HEK293 (cell line): ENCODE results near the gene CLDN1.

Experiments used
- BCL11A ChIP-seq: fragments of 450-650 bp; formaldehyde crosslinking; IDR thresholded peaks from 2 replicates; pipeline ENCODE4 v1.5.1; 2016; ENCODE audit warnings: low read depth, missing biosample characterization, missing genetic modification characterization
- IKZF3 ChIP-seq: fragments of 450-650 bp; IDR thresholded peaks from 2 replicates; pipeline ENCODE4 v1.5.0; 2018; ENCODE audit warnings: missing biosample characterization, mild to moderate bottlenecking, missing genetic modification characterization, moderate library complexity
- KLF1 ChIP-seq: fragments of 450-650 bp; formaldehyde crosslinking; IDR thresholded peaks from 2 replicates; pipeline ENCODE4 v1.5.1; 2016; ENCODE audit warnings: missing biosample characterization, missing genetic modification characterization
- MYNN ChIP-seq: fragments of 450-650 bp; formaldehyde crosslinking; IDR thresholded peaks from 2 replicates; pipeline ENCODE4 v1.5.1; 2016; ENCODE audit warnings: missing biosample characterization, missing genetic modification characterization, borderline replicate concordance
- PRDM4 ChIP-seq: fragments of 450-650 bp; formaldehyde crosslinking; IDR thresholded peaks from 2 replicates; pipeline ENCODE4 v1.5.1; 2017; ENCODE audit warnings: missing biosample characterization, missing genetic modification characterization
- REST ChIP-seq: fragments of 450-650 bp; formaldehyde crosslinking; IDR thresholded peaks from 2 replicates; pipeline ENCODE4 v1.5.1; 2016; ENCODE audit warnings: missing biosample characterization, missing genetic modification characterization
- SETDB1 ChIP-seq: IDR thresholded peaks from one replicate; pipeline ENCODE4 v1.6.1; 2017; ENCODE audit warnings: mild to moderate bottlenecking, low read length, moderate library complexity, mixed read lengths; ENCODE audit not compliant: insufficient read length
- TSHZ1 ChIP-seq: fragments of 450-650 bp; formaldehyde crosslinking; IDR thresholded peaks from 2 replicates; pipeline ENCODE4 v1.5.1; 2016; ENCODE audit warnings: missing biosample characterization, missing genetic modification characterization, borderline replicate concordance
- ZBTB8A ChIP-seq: fragments of 450-650 bp; formaldehyde crosslinking; IDR thresholded peaks from 2 replicates; pipeline ENCODE4 v1.5.1; 2016; ENCODE audit warnings: missing biosample characterization, missing genetic modification characterization
- ZNF132 ChIP-seq: fragments of 450-650 bp; formaldehyde crosslinking; IDR thresholded peaks from 2 replicates; pipeline ENCODE4 v1.5.1; 2017; ENCODE audit warnings: missing biosample characterization, missing genetic modification characterization, borderline replicate concordance
- ZNF274 ChIP-seq, 2 experiments: fragments of 200-500 bp in 1 of 2; fragments of 450-650 bp in 1 of 2; sonication (Bioruptor generic) in 1 of 2; formaldehyde crosslinking in 1 of 2; IDR thresholded peaks; 2 replicates each; pipeline versions ENCODE4 v1.5.1 to v1.6.1; 2014 to 2016; ENCODE audit warnings: borderline replicate concordance in 1 of 2, inconsistent platforms in 1 of 2, low read length in 1 of 2, missing biosample characterization in 1 of 2, missing genetic modification characterization in 1 of 2
- ZNF311 ChIP-seq: fragments of 450-650 bp; formaldehyde crosslinking; IDR thresholded peaks from 2 replicates; pipeline ENCODE4 v1.5.1; 2017; ENCODE audit warnings: missing biosample characterization, missing genetic modification characterization, borderline replicate concordance
- ZNF473 ChIP-seq: fragments of 450-650 bp; formaldehyde crosslinking; IDR thresholded peaks from 2 replicates; pipeline ENCODE4 v1.5.1; 2017; ENCODE audit warnings: missing biosample characterization, missing genetic modification characterization
- ZNF488 ChIP-seq: fragments of 450-650 bp; formaldehyde crosslinking; IDR thresholded peaks from 2 replicates; pipeline ENCODE4 v1.5.1; 2016; ENCODE audit warnings: missing biosample characterization, missing genetic modification characterization
- ZNF529 ChIP-seq: fragments of 450-650 bp; formaldehyde crosslinking; IDR thresholded peaks from 2 replicates; pipeline ENCODE4 v1.5.1; 2017; ENCODE audit warnings: missing genetic modification characterization, missing biosample characterization; ENCODE audit not compliant: insufficient replicate concordance
- ZNF555 ChIP-seq: fragments of 450-650 bp; formaldehyde crosslinking; conservative IDR thresholded peaks from 2 replicates; pipeline ENCODE4 v1.5.1; 2017; ENCODE audit warnings: missing biosample characterization, mild to moderate bottlenecking, missing genetic modification characterization, inconsistent platforms
- ZNF585B ChIP-seq: fragments of 450-650 bp; formaldehyde crosslinking; IDR thresholded peaks from 2 replicates; pipeline ENCODE4 v1.5.1; 2016; ENCODE audit warnings: missing biosample characterization, missing genetic modification characterization
- ZNF610 ChIP-seq: fragments of 450-650 bp; formaldehyde crosslinking; IDR thresholded peaks from 2 replicates; pipeline ENCODE4 v1.5.1; 2016; ENCODE audit warnings: missing biosample characterization, missing genetic modification characterization, borderline replicate concordance
- ZNF621 ChIP-seq: fragments of 450-650 bp; formaldehyde crosslinking; IDR thresholded peaks from 2 replicates; pipeline ENCODE4 v1.5.1; 2017; ENCODE audit warnings: missing biosample characterization, missing genetic modification characterization
- ZNF626 ChIP-seq: fragments of 450-650 bp; sonication (Bioruptor Pico); formaldehyde crosslinking; IDR thresholded peaks from 2 replicates; pipeline ENCODE4 v1.5.1; 2018; ENCODE audit warnings: missing biosample characterization, missing genetic modification characterization, inconsistent platforms
- ZNF629 ChIP-seq: fragments of 450-650 bp; formaldehyde crosslinking; IDR thresholded peaks from 2 replicates; pipeline ENCODE4 v1.5.1; 2017; ENCODE audit warnings: missing biosample characterization, missing genetic modification characterization
- ZNF704 ChIP-seq: fragments of 450-650 bp; formaldehyde crosslinking; IDR thresholded peaks from 2 replicates; pipeline ENCODE4 v1.5.1; 2016; ENCODE audit warnings: missing biosample characterization, missing genetic modification characterization
- ZNF776 ChIP-seq: fragments of 450-650 bp; formaldehyde crosslinking; IDR thresholded peaks from 2 replicates; pipeline ENCODE4 v1.5.0; 2017; ENCODE audit warnings: missing biosample characterization, missing genetic modification characterization, borderline replicate concordance
- ZSCAN18 ChIP-seq: fragments of 450-650 bp; formaldehyde crosslinking; IDR thresholded peaks from 2 replicates; pipeline ENCODE4 v1.5.1; 2016; ENCODE audit warnings: missing biosample characterization, missing genetic modification characterization
- ZSCAN23 ChIP-seq: fragments of 450-650 bp; formaldehyde crosslinking; IDR thresholded peaks from 2 replicates; pipeline ENCODE4 v1.5.1; 2016; ENCODE audit warnings: missing biosample characterization, missing genetic modification characterization

Gene CLDN1

GRCh38 chr3:190321789-190322603 lies at the start of gene CLDN1 (continued):
- no peak for TF ChIP-seq ZNF704 (tag by site-specific recombination)
- TF ChIP-seq ZBTB8A: peak; percentile 96
- no peak for TF ChIP-seq ZNF488
- TF ChIP-seq ZNF776 (tag by site-specific recombination): no peak
- no peak; the same call in 1 of the 2 replicates for TF ChIP-seq ZNF629
- no peak for TF ChIP-seq ZNF621 (tag by site-specific recombination)
- no peak for TF ChIP-seq ZNF311 (tag by site-specific recombination)
- no peak for TF ChIP-seq ZSCAN23 (tag by site-specific recombination)
- TF ChIP-seq PRDM4 (tag by site-specific recombination): no peak
- no peak for TF ChIP-seq ZNF529 (tag by site-specific recombination)
- no peak for TF ChIP-seq ZSCAN18 (tag by site-specific recombination)
- TF ChIP-seq MYNN (tag by site-specific recombination): no peak
- no peak for TF ChIP-seq REST
- no peak for TF ChIP-seq ZNF132 (tag by site-specific recombination)
- no peak for TF ChIP-seq TSHZ1 (tag by site-specific recombination)
- peak; percentile 33; the same call in 1 of the 2 replicates for TF ChIP-seq ZNF610
- TF ChIP-seq IKZF3 (tag by site-specific recombination): peak; percentile 45; the same call in 1 of the 2 replicates
- TF ChIP-seq ZNF473 (tag by site-specific recombination): no peak
- no peak for TF ChIP-seq ZNF274 (IDR thresholded peaks at IDR 0.05; ENCODE audit: low read length)
- TF ChIP-seq ZNF274 (tag by site-specific recombination; IDR thresholded peaks at IDR 0.05; ENCODE audit: borderline replicate concordance): no peak
- no peak for TF ChIP-seq ZNF585B (tag by site-specific recombination)
- TF ChIP-seq KLF1 (tag by site-specific recombination): no peak
- no peak for TF ChIP-seq ZNF626 (tag by site-specific recombination)
- no peak for TF ChIP-seq BCL11A
- no peak for TF ChIP-seq ZNF555
- no peak for TF ChIP-seq SETDB1
